CD8-positive, alpha-beta memory T cell (primary cell): ENCODE measurements around the gene METTL8. TPM values are rescaled to one million over a fixed set of nuclear protein-coding genes. Genes with fewer than 3 reads are reported as not detected.
A peak's percentile ranks its signal among the peaks of the same experiment; 100 is the strongest.

Experiments
- CTCF ChIA-PET: fragments of 350-600 bp; sonication (Branson Sonifier 250); formaldehyde crosslinking; loops from one replicate; lab custom pipeline; 2021; ENCODE audit warnings: antibody characterized with exemption; lab: Charles Lee
- POLR2A ChIA-PET: fragments of 350-600 bp; sonication (Branson Sonifier 250); formaldehyde crosslinking; loops from one replicate; lab custom pipeline; 2021; ENCODE audit warnings: antibody characterized with exemption; lab: Charles Lee
- DNase-seq, 5 donors: peaks; one replicate each; pipeline versions ENCODE4 v3.0.0 to v3.0.0-alpha.2; 2020 to 2022; ENCODE audit warnings: mixed read lengths in 1 of 5
- H3K27ac ChIP-seq: one replicate; pipeline ENCODE4 v1.7.0; 2013; ENCODE audit warnings: low read depth, mild to moderate bottlenecking, low read length, moderate library complexity
- H3K27me3 ChIP-seq: 2 replicates; pipeline ENCODE4 v1.7.0; 2013; ENCODE audit warnings: low read length, mild to moderate bottlenecking; ENCODE audit not compliant: insufficient read depth, poor library complexity, severe bottlenecking
- H3K36me3 ChIP-seq: 2 replicates; pipeline ENCODE4 v1.7.0; 2013; ENCODE audit warnings: mild to moderate bottlenecking, low read length, moderate library complexity; ENCODE audit not compliant: insufficient read depth
- H3K4me1 ChIP-seq: 2 replicates; pipeline ENCODE4 v1.7.0; 2013; ENCODE audit warnings: mild to moderate bottlenecking, low read length, moderate library complexity; ENCODE audit not compliant: insufficient read depth
- H3K4me3 ChIP-seq: 2 replicates; pipeline ENCODE4 v1.7.0; 2013; ENCODE audit warnings: mild to moderate bottlenecking, low read length
- H3K9me3 ChIP-seq: 2 replicates; pipeline ENCODE4 v1.7.0; 2013; ENCODE audit warnings: mild to moderate bottlenecking, low read length
- H3K27ac Mint-ChIP-seq, 8 donors: one replicate each; pipeline ENCODE4 v1.8.0; 2020 to 2021; ENCODE audit warnings: mixed read lengths in 8 of 8, mild to moderate bottlenecking in 6 of 8, inconsistent platforms in 3 of 8, moderate library complexity in 3 of 8
- H3K27me3 Mint-ChIP-seq, 2 donors: one replicate each; pipeline ENCODE4 v1.8.0; 2020 to 2021; ENCODE audit warnings: mixed read lengths in 2 of 2, mild to moderate bottlenecking in 1 of 2, moderate library complexity in 1 of 2
- H3K36me3 Mint-ChIP-seq, 3 donors: one replicate each; pipeline ENCODE4 v1.8.0; 2020 to 2021; ENCODE audit warnings: mixed read lengths in 3 of 3, inconsistent platforms in 1 of 3, mild to moderate bottlenecking in 1 of 3
- H3K4me1 Mint-ChIP-seq, 3 donors: one replicate each; pipeline ENCODE4 v1.8.0; 2020 to 2021; ENCODE audit warnings: mixed read lengths in 3 of 3, inconsistent platforms in 1 of 3, mild to moderate bottlenecking in 1 of 3
- H3K4me3 Mint-ChIP-seq, 7 donors: one replicate each; pipeline ENCODE4 v1.8.0; 2020 to 2021; ENCODE audit warnings: mixed read lengths in 7 of 7, mild to moderate bottlenecking in 6 of 7, moderate library complexity in 4 of 7, inconsistent platforms in 2 of 7
- H3K9me3 Mint-ChIP-seq, 5 donors: one replicate each; pipeline ENCODE4 v1.8.0; 2020 to 2022; ENCODE audit warnings: mixed read lengths in 5 of 5, mild to moderate bottlenecking in 3 of 5, moderate library complexity in 2 of 5, inconsistent platforms in 1 of 5
- polyA plus RNA-seq: library from polyadenylated mRNA; unstranded; fragments of 300-500 nt; fragmentation: Illumina TruSeq; gene quantifications from one replicate; pipeline ENCODE4 v1.2.3, GENCODE V29; 2021
- total RNA-seq, 2 experiments: library from RNA; stranded (reverse); gene quantifications; one replicate each; pipeline ENCODE4 v1.2.3, GENCODE V29; 2021

METTL8 gene
- total and polyA plus RNA-seq, 3 experiments from 2014 or later = 16.6 to 50.5 (median 46.0) TPM

DNA sequence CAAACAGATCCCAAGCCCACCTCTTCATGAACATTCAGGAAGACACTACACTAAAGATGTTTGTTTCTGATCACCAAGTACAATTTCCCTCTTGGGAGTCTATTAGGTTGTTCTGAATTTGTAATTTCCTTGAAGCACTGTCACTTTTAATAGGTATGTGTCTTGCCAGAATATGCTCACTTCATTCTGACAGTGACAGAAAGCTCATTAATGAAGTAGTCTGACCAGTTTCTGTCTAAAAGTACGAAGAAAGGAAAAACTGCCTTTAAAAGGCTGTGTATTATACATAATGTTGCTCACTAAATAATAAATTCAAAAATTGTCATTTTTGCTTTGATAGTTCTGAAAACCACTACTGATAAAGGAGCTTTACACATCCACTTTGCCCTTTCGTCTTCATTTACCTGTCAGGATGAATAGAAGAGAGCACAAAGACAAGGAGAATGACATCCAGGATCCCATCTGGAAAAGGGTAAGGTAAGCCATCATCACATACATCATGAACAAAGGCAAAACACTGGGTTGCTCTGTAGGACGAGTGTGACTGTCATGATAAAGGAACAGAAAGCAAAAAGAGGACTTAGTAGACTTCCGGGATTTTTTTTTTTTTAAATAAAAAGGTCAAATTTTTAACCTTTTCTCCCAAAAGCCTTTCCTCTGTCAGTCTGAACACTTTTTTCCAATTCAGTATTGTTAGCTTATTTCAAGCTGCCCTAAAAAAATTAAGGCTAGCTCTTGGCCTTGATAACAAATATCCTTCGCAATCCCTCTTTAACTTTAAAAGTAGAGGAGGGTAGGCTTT, 103.4 kb downstream of the METTL8 start:
- H3K27ac ChIP-seq = no peak overlapping the region
- H3K27me3 ChIP-seq = no peaks in the 10 kb centered on the region
- no peaks in the 10 kb centered on the region for H3K9me3 ChIP-seq
- H3K27ac Mint-ChIP-seq = no peak overlapping the region
- DNase-seq = no peak
- peaks cover 22 to 29% (median 29%) of the 10 kb centered on the region in 3 donors for H3K4me1 Mint-ChIP-seq
- H3K9me3 Mint-ChIP-seq = no peaks in the 10 kb centered on the region
- peak overlapping the region in 1 of 7 donors; percentile 29 for H3K4me3 Mint-ChIP-seq
- no peaks in the 10 kb centered on the region for H3K27me3 Mint-ChIP-seq
- CTCF ChIA-PET = interaction anchor here (1.2 kb wide), 1 partner anchor 11 kb away, joined by 3 read pairs; no protein-coding TSS in a partner anchor
- peaks cover 0 to 4% (median 0%) of the 10 kb centered on the region in 3 donors for H3K36me3 Mint-ChIP-seq
- H3K36me3 ChIP-seq = no peaks in the 10 kb centered on the region
- peaks cover 16% of the 10 kb centered on the region for H3K4me1 ChIP-seq
- no peak overlapping the region for H3K4me3 ChIP-seq
- POLR2A ChIA-PET = no interaction called here

- H3K4me1 ChIP-seq = peaks cover 17% of the 10 kb centered on the region
- H3K36me3 ChIP-seq = no peaks in the 10 kb centered on the region
- ChIA-PET CTCF (interaction anchor here (1.0 kb wide), 1 partner anchor 9 kb away, joined by 3 read pairs; no protein-coding TSS in a partner anchor), POLR2A (interaction anchor here (1.1 kb wide), 1 partner anchor 9 kb away, joined by 5 read pairs; no protein-coding TSS in a partner anchor)
- DNase-seq = no peak
- peak overlapping the region in 4 of 7 donors; percentile 32 to 68 (median 55) for H3K4me3 Mint-ChIP-seq
- H3K27ac ChIP-seq = no peak overlapping the region
- peaks cover 6 to 16% (median 7%) of the 10 kb centered on the region in 3 donors for H3K36me3 Mint-ChIP-seq
- no peak overlapping the region for H3K4me3 ChIP-seq
- no peaks in the 10 kb centered on the region for H3K27me3 Mint-ChIP-seq
- no peaks in the 10 kb centered on the region for H3K9me3 Mint-ChIP-seq
- H3K4me1 Mint-ChIP-seq = peaks cover 26 to 43% (median 37%) of the 10 kb centered on the region in 3 donors
- no peaks in the 10 kb centered on the region for H3K27me3 ChIP-seq
- H3K27ac Mint-ChIP-seq = peak overlapping the region in 4 of 8 donors; percentile 31 to 92 (median 60)
- no peaks in the 10 kb centered on the region for H3K9me3 ChIP-seq
These were observed 106.7 kb downstream of the METTL8 start for GRCh38 chr2:171327043-171327496.

GRCh38 chr2:171325886-171326585, 107.8 kb downstream of the METTL8 start:
- H3K27me3 ChIP-seq = no peaks in the 10 kb centered on the region
- no peaks in the 10 kb centered on the region for H3K36me3 ChIP-seq
- CTCF ChIA-PET = interaction anchor here (1.1 kb wide), 1 partner anchor 90 kb away, joined by 4 read pairs; no protein-coding TSS in a partner anchor
- peaks cover 6 to 16% (median 11%) of the 10 kb centered on the region in 3 donors for H3K36me3 Mint-ChIP-seq
- peaks cover 17% of the 10 kb centered on the region for H3K4me1 ChIP-seq
- DNase-seq = peak in 2 of 5 donors; percentile 23 to 35
- POLR2A ChIA-PET = interaction anchor here (0.6 kb wide), 1 partner anchor 349 kb away, joined by 7 read pairs; no protein-coding TSS in a partner anchor
- H3K27me3 Mint-ChIP-seq = no peaks in the 10 kb centered on the region
- H3K4me1 Mint-ChIP-seq = peaks cover 26 to 50% (median 42%) of the 10 kb centered on the region in 3 donors
- peak overlapping the region in 3 of 7 donors; percentile 15 to 52 (median 50) for H3K4me3 Mint-ChIP-seq
- no peaks in the 10 kb centered on the region for H3K9me3 ChIP-seq
- no peak overlapping the region for H3K4me3 ChIP-seq
- peak overlapping the region in 7 of 8 donors; percentile 8 to 92 (median 41) for H3K27ac Mint-ChIP-seq
- no peak overlapping the region for H3K27ac ChIP-seq
- H3K9me3 Mint-ChIP-seq = no peaks in the 10 kb centered on the region

- ChIA-PET POLR2A (no interaction called here), CTCF (interaction anchor here (1.2 kb wide), 1 partner anchor 10 kb away, joined by 7 read pairs; no protein-coding TSS in a partner anchor)
- Mint-ChIP-seq H3K36me3 (peaks cover 6 to 14% (median 11%) of the 10 kb centered on the region in 3 donors), H3K27me3 (no peaks in the 10 kb centered on the region), H3K4me3 (peak overlapping the region in 1 of 7 donors; percentile 41), H3K27ac (peak overlapping the region in 1 of 8 donors; percentile 64), H3K4me1 (peaks cover 43 to 70% (median 62%) of the 10 kb centered on the region in 3 donors), H3K9me3 (no peaks in the 10 kb centered on the region)
- no peaks in the 10 kb centered on the region for H3K36me3 ChIP-seq
- H3K9me3 ChIP-seq = no peaks in the 10 kb centered on the region
- no peaks in the 10 kb centered on the region for H3K27me3 ChIP-seq
- DNase-seq = no peak
- H3K27ac ChIP-seq = no peak overlapping the region
- H3K4me1 ChIP-seq = peaks cover 26% of the 10 kb centered on the region
- H3K4me3 ChIP-seq = no peak overlapping the region
These were observed 109.7 kb downstream of the METTL8 start for GRCh38 chr2:171323971-171324528.

- no peaks in the 10 kb centered on the region for H3K27me3 Mint-ChIP-seq
- Histone ChIP-seq H3K9me3 (no peaks in the 10 kb centered on the region), H3K27me3 (no peaks in the 10 kb centered on the region), H3K4me3 (no peak overlapping the region), H3K27ac (no peak overlapping the region), H3K4me1 (peaks cover 32% of the 10 kb centered on the region), H3K36me3 (no peaks in the 10 kb centered on the region)
- H3K27ac Mint-ChIP-seq = peak overlapping the region in 1 of 8 donors; percentile 71
- H3K36me3 Mint-ChIP-seq = peaks cover 6 to 14% (median 11%) of the 10 kb centered on the region in 3 donors
- DNase-seq = no peak
- H3K4me3 Mint-ChIP-seq = no peak overlapping the region
- H3K9me3 Mint-ChIP-seq = no peaks in the 10 kb centered on the region
- ChIA-PET CTCF (interaction anchor here (1.2 kb wide), 1 partner anchor 11 kb away, joined by 7 read pairs; no protein-coding TSS in a partner anchor), POLR2A (interaction anchor here (0.5 kb wide), 1 partner anchor 93 kb away, joined by 3 read pairs; no protein-coding TSS in a partner anchor)
- peaks cover 49 to 78% (median 69%) of the 10 kb centered on the region in 3 donors for H3K4me1 Mint-ChIP-seq
These were observed 110.9 kb downstream of the METTL8 start for GRCh38 chr2:171322928-171323327.

- Histone ChIP-seq H3K4me3 (no peak overlapping the region), H3K27me3 (no peaks in the 10 kb centered on the region), H3K27ac (no peak overlapping the region), H3K36me3 (no peaks in the 10 kb centered on the region), H3K9me3 (no peaks in the 10 kb centered on the region), H3K4me1 (peaks cover 20% of the 10 kb centered on the region)
- Mint-ChIP-seq H3K27ac (peak overlapping the region in 5 of 8 donors; percentile 0 to 86 (median 15)), H3K4me3 (no peak overlapping the region), H3K4me1 (peaks cover 36 to 64% (median 62%) of the 10 kb centered on the region in 3 donors), H3K36me3 (peaks cover 6 to 14% (median 11%) of the 10 kb centered on the region in 3 donors), H3K9me3 (no peaks in the 10 kb centered on the region), H3K27me3 (no peaks in the 10 kb centered on the region)
- no peak for DNase-seq
- ChIA-PET CTCF (no interaction called here), POLR2A (no interaction called here)
These were observed 113.1 kb downstream of the METTL8 start for GRCh38 chr2:171320731-171321130.

DNA sequence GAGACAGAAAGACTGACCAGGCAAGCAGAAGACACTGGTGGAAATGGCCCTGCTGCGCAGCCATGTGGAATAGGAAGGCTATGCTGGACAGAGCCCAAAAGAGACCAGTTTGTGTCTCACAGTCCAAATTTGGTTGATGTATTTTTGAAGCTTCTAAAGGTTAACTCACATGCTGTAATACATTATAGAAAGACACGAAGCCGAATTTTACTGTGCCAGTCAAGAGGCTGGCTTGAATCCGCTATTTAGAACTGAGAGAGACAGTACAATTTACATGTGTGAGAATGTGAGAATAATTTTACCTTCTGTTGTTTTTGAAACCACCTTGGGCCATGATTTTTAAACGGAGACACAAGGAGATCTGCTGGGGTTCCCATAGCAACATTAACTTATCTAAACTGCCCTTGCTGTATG, 113.6 kb downstream of the METTL8 start:
- H3K27ac ChIP-seq = no peak overlapping the region
- Mint-ChIP-seq H3K27ac (peak overlapping the region in 2 of 8 donors; percentile 78 to 86), H3K27me3 (no peaks in the 10 kb centered on the region), H3K4me3 (peak overlapping the region in 1 of 7 donors; percentile 85), H3K36me3 (peaks cover 6 to 14% (median 11%) of the 10 kb centered on the region in 3 donors), H3K4me1 (peaks cover 36 to 59% (median 57%) of the 10 kb centered on the region in 3 donors), H3K9me3 (no peaks in the 10 kb centered on the region)
- ChIA-PET POLR2A (no interaction called here), CTCF (no interaction called here)
- H3K27me3 ChIP-seq = no peaks in the 10 kb centered on the region
- no peak overlapping the region for H3K4me3 ChIP-seq
- H3K36me3 ChIP-seq = no peaks in the 10 kb centered on the region
- no peaks in the 10 kb centered on the region for H3K9me3 ChIP-seq
- no peak for DNase-seq
- H3K4me1 ChIP-seq = peaks cover 15% of the 10 kb centered on the region
